Measurements from ENCODE around the gene CDT1. TPM values are rescaled to one million over a fixed set of nuclear protein-coding genes. Genes with fewer than 3 reads are reported as not detected.

Gene CDT1
- total and polyA plus RNA-seq, 4 donors, result 2.0 to 5.8 (median 3.3) TPM

DNA sequence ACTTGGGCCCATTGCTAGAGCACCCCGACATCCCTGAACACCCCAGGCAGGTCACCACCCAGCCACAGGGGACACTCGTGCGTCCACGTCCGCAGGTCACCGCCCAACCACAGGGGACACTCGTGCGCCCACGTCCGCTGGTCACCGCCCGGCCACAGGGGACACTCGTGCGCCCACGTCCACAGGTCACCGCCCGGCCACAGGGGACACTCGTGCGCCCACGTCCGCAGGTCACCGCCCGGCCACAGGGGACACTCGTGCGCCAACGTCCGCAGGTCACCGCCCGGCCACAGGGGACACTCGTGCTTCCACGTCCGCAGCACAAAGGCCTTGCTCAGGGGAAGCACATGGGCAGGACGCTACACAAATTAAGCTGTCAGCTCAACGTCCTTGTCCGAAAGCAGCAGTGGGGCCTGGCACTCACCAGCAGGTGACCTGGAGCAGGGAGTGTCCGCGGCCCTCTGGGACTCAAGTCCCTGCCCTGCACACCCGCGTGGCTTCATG lies 35.5 kb downstream of the CDT1 start:
- peaks cover 0 to 56% (median 9%) of the 10 kb centered on the region in 4 donors for H3K36me3 ChIP-seq (ENCODE audit: control insufficient read depth in 4 of 4, insufficient read depth in 4 of 4, low read length in 4 of 4)
- no peak overlapping the region for H3K27ac ChIP-seq (ENCODE audit: low read depth in 1 of 2, low read length in 1 of 2)
- WGBS, 2 donors, result 91 to 94% methylated on average over 39 of the region's 39 CpGs
- ATAC-seq (ENCODE audit: insufficient read depth, low FRiP score), result no peak
- no peak for TF ChIP-seq CTCF (IDR thresholded peaks at IDR 0.05; ENCODE audit: control extremely low read depth, extremely low read depth)
- no peak overlapping the region for H3K4me3 ChIP-seq
- no peak overlapping the region for H3K9ac ChIP-seq (ENCODE audit: insufficient read depth in 1 of 2, low read length in 2 of 2)
- H3K4me1 ChIP-seq (ENCODE audit: control insufficient read depth in 5 of 5, insufficient read depth in 5 of 5, low read length in 5 of 5), result no peaks in the 10 kb centered on the region
- DNase-seq, result no peak
- H3K9me3 ChIP-seq (ENCODE audit: control insufficient read depth in 4 of 4, insufficient read depth in 3 of 4, low read length in 3 of 4), result no peaks in the 10 kb centered on the region
- H3K27me3 ChIP-seq (ENCODE audit: control insufficient read depth in 3 of 3, insufficient read depth in 3 of 3, low read length in 2 of 3), result no peaks in the 10 kb centered on the region

DNA sequence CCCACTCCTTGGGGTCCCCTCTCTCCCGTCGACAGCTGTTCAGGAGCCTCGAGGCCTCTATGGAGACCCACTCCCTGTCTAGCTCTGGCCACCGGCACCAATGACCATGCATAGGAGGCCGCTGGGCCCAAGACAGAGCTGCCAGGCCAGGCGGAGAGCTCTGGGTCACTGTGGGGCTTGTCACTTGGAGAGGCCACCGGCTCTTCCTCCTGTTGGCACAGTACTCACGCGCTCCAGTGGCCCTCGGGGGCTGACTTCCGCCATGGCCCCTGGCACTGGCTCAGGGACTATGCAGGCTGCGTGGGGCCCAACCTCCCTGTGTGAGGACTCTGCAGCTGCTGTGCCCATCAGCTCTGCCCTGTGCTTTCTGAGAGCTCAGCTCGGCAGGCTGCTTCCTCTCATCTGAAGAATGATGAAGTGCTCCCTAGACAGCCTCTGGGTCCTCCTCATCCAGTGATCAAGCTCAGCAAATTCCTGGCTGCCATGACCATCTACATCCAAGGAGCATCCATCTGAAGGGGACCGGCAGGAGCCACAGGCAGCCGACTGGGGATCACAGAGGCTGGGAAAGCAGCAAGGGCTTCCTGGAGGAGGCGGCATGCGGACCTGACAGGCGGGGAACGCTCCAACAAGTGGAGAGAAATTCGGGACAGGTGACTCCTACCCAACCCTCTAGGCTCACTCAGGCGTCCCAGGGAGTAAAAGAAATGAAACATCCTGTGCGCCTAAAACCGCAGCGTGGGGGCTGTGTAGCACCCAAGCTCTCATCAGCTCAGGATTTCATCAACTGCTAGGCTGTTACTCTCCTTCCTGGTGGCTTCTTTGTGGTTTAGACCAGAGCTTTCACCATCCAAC lies 36.4 kb downstream of the CDT1 start:
- Histone ChIP-seq H3K27ac (ENCODE audit: low read depth in 1 of 2, low read length in 1 of 2) (no peak overlapping the region), H3K36me3 (ENCODE audit: control insufficient read depth in 4 of 4, insufficient read depth in 4 of 4, low read length in 4 of 4) (peaks cover 0 to 52% (median 9%) of the 10 kb centered on the region in 4 donors), H3K27me3 (ENCODE audit: control insufficient read depth in 3 of 3, insufficient read depth in 3 of 3, low read length in 2 of 3) (no peaks in the 10 kb centered on the region), H3K4me1 (ENCODE audit: control insufficient read depth in 5 of 5, insufficient read depth in 5 of 5, low read length in 5 of 5) (no peaks in the 10 kb centered on the region), H3K9ac (ENCODE audit: insufficient read depth in 1 of 2, low read length in 2 of 2) (no peak overlapping the region), H3K9me3 (ENCODE audit: control insufficient read depth in 4 of 4, insufficient read depth in 3 of 4, low read length in 3 of 4) (no peaks in the 10 kb centered on the region), H3K4me3 (no peak overlapping the region)
- 61 to 86% methylated on average over 24 of the region's 24 CpGs for WGBS, 2 donors
- no peak for TF ChIP-seq CTCF (IDR thresholded peaks at IDR 0.05; ENCODE audit: control extremely low read depth, extremely low read depth)
- ATAC-seq (ENCODE audit: insufficient read depth, low FRiP score), result no peak
- DNase-seq, result no peak

- WGBS, 2 donors, result 73 to 86% methylated on average over 25 to 30 of the region's 30 CpGs
- H3K9ac ChIP-seq (ENCODE audit: insufficient read depth in 1 of 2, low read length in 2 of 2), result no peak overlapping the region
- no peaks in the 10 kb centered on the region for H3K9me3 ChIP-seq (ENCODE audit: control insufficient read depth in 4 of 4, insufficient read depth in 3 of 4, low read length in 3 of 4)
- H3K4me1 ChIP-seq (ENCODE audit: control insufficient read depth in 5 of 5, insufficient read depth in 5 of 5, low read length in 5 of 5), result no peaks in the 10 kb centered on the region
- no peak overlapping the region for H3K4me3 ChIP-seq
- no peak overlapping the region for H3K27ac ChIP-seq (ENCODE audit: low read depth in 1 of 2, low read length in 1 of 2)
- no peak for DNase-seq
- H3K27me3 ChIP-seq (ENCODE audit: control insufficient read depth in 3 of 3, insufficient read depth in 3 of 3, low read length in 2 of 3), result no peaks in the 10 kb centered on the region
- TF ChIP-seq CTCF (IDR thresholded peaks at IDR 0.05; ENCODE audit: control extremely low read depth, extremely low read depth), result no peak
- peaks cover 0 to 45% (median 8%) of the 10 kb centered on the region in 4 donors for H3K36me3 ChIP-seq (ENCODE audit: control insufficient read depth in 4 of 4, insufficient read depth in 4 of 4, low read length in 4 of 4)
- ATAC-seq (ENCODE audit: insufficient read depth, low FRiP score), result no peak
Measured at GRCh38 chr16:88840600-88841215, 37.1 kb downstream of the CDT1 start.
